Middle frontal gyrus (tissue), 1 donor: ENCODE results near the gene KIF16B.

ENCODE experiments used
- DNase-seq: peaks from one replicate; pipeline ENCODE4 v3.0.0-alpha.2; 2015; ENCODE audit warnings: low spot score; ENCODE audit errors: extremely low spot score

KIF16B gene

DNA sequence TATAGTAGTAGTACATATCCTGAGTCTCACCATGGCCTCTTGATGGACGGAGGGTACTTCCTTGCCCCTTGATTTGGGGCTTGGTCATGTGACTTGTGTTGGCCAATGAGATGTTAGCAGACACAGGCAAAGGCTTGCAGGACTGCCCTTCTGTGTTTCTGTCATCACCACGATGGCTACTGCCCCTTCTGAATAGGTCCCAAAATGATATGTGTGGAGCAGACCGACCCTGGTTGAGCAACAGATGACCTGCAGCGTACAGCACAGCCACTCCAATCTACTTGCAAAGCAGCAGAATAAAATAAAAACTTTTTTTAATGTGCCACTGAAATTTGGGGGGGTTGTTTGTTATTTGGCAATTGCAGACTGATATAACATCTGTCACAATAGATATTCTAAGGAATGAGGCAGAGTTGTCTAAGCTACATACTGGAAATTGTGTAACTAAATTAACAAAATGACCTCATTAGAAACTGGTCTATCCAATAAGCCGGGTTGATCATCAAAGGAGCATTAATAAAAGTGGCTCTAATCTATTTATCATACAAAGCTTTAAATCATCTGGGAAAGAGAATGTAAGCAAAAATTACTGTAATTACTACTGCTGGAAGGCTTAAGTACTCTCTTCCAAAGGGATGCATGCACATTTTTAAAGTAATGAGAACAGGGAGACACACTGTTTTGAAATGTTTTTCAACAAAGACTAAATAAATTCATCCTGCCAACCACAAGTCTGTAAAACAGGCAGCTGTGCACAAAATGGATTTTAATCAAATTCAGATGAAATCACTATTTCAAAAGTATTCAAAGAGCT lies 209.5 kb downstream of the KIF16B start:
- DNase-seq, result no peak

- DNase-seq, result no peak
Measured at GRCh38 chr20:16362642-16363041, 210.6 kb downstream of the KIF16B start.

DNA sequence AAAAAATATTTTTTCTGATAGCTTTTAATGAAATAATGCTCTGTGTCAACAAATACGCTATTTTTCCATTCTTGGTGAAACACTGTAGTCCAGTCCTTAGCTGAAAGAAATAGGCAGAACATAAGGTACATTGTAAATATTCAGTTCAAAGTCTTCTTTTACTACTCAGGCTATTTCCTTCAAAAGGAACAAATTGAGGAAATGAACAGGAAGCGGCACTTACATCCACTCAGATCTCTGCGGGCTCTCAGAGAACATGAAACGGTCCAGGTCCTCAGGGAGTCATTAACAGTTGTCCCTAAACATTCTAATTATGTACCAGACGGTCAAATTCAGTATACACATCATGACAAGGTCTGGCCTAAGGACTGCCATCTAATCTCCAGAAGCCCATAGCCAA lies 212.6 kb downstream of the KIF16B start:
- no peak for DNase-seq

- no peak for DNase-seq
Measured at GRCh38 chr20:16353417-16353781, 219.8 kb downstream of the KIF16B start.

DNA sequence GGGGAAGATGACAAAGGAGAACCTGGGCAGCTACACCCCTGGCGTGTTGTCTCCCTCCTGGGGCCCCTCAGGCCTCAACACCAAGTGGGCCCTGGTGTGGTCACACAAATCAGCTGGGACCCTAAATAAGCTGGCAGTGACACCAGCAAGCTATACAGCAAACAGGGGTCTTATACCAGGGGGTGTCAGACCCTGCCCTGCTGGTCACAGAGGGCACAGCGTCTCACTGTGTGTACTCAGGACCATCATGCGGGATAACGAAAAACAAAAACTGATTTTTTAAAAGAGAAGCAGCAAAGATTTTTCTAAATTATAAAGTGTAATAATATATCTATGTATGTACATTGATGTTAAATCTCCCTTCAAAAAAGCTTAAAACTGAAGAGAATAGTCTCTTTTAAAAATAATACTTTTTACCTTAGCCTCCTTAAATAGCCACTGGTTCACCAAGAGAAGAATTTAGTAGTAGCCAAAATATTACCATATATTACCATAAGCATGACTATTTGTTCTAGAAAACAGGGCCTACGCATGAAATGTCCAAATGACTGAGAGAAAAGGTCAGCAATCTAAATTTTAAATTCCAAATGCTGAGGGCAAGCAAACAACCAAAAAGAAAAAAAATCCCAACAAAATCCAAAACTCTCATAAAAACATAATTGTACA lies 220.4 kb downstream of the KIF16B start:
- no peak for DNase-seq

DNA sequence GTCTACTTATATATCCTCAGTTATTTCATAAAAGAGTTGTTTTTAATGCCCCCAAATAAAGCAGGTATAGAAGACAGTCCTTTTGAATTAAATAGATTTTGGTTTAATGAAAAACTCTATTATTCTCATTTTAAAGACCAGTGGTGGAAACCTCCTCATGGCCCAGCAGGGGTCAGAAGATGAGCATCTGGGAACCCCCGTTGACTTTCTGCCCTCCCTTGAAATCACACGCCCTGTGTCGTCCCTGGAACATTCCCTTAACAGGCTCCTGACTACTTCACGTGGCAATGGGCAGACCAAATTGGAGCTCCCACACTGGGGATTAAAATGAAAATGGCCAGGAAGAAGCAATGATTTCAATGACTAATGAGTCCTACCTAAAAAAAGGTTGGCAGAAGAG lies 220.9 kb downstream of the KIF16B start:
- DNase-seq, result no peak

GRCh38 chr20:16351415-16351814 lies 221.8 kb downstream of the KIF16B start:
- no peak for DNase-seq

- no peak for DNase-seq
Measured at GRCh38 chr20:16350465-16350864, 222.8 kb downstream of the KIF16B start.

DNA sequence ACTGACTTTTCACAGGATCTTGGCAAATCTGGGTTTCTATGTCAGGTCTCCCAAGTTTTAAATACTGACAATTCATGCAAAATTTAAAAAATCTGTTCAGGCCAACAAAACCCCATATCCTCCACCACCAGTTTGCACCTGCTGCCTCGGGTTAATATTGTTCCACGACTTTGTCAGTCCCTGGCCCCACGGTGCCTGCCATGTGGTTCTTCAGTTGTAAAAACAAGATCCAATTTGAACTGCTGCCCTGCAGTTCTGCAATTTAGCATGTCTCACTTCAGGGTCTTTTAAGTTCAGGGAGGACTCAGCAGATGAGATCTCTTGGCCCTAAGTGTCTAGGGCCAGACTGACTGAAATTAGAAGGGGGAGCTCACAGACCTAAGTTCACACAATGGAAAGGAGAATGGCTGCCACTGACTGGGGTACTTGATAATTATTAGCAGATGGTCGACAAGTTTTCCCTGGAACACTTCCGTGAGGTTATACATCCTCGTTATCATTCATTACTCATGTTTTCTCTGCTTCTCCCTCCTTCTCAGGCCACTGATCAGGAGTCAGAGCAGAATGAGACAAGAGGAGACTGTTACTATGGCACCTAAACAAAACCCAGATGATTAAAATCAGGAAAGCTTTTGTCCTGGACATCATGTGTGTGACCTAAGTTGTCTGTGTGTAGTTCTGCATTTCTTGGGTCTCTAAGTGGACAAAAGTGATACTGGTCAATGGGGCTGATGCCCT lies 223.6 kb downstream of the KIF16B start:
- no peak for DNase-seq

DNA sequence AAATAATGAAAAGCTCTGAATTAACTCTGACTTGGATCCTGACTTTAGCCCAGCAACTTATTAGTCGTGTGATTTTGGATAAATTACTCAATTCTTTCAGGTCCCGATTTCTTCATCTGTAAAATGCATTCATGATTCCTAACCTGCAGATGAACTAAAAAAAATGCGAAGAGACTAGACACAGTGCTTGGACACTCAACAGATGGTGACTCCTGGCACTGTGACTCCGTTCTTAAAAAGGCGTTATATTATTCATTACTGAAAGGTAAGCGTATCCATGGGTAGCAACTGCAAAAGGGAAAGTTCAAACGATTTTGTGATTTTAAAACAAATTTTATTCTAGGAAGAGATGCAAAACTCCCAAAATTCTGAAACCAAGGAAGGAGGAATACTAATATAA lies 226.3 kb downstream of the KIF16B start:
- DNase-seq, result no peak

GRCh38 chr20:16337707-16338106 lies 235.5 kb downstream of the KIF16B start:
- DNase-seq, result no peak

- no peak for DNase-seq
Measured at GRCh38 chr20:16327606-16328005, 245.6 kb downstream of the KIF16B start.

GRCh38 chr20:16321291-16321690 lies 252.0 kb downstream of the KIF16B start:
- no peak for DNase-seq

GRCh38 chr20:16317445-16318362 lies 255.5 kb downstream of the KIF16B start:
- no peak for DNase-seq

- no peak for DNase-seq
Measured at GRCh38 chr20:16316513-16316912, 256.7 kb downstream of the KIF16B start.

GRCh38 chr20:16314748-16315159 lies 258.5 kb downstream of the KIF16B start:
- no peak for DNase-seq

DNA sequence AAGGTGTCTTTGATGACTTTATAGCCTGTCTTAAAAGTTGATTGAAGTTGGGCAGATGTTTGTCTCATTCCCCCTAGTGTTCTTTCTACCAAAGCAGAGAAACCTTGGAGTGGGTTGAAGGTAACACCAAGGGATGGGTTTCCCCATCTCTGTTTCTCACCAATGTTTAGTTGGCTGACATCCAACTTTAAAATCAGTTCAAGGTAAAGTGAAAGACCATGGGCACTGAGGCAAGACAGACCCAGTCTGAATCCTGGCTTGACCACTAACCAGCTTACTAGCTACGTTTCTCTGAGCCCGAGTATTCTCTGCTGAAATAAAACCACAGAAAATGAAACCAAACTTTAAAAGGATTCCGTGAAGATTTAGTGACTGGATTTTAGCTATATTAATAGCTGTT lies 258.9 kb downstream of the KIF16B start:
- no peak for DNase-seq

DNA sequence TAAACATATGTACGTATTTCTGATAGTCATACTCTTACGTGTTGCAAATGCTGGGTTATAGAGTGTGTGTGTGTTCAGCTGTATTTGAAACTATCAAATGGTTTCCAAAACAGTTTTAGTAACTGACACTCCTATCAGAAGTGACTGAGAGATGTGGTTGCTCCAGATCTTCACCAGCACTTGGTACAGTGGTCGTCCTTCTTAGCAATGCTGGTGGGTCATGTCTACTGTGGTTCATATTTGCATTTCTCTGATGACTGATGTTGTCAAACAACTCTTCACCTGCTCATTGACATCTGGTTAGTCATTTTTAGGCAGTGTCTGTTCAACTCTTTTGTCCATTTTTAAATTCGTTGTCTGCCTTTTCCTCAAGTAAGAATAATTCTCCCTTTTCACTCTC lies 259.3 kb downstream of the KIF16B start:
- DNase-seq, result no peak

GRCh38 chr20:16312998-16313397 lies 260.2 kb downstream of the KIF16B start:
- DNase-seq, result no peak

DNA sequence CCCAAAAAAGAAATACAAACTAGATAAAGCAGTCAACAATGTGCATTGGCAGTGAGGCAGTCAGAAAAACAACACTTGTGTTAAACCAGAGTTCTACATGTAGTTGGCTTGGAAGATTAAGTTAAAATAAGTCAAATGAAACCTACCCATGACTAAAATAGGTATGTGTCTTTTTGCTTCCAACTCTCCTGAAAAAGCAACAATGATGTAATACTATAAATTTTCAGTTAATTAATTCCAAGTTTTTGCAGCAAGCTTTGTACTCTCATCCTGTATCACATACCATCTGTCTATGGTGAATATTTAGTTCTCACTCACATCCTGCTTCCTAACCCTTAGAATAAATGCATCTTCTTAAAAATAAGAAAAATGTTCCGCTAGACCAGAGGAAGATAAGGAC lies 261.5 kb downstream of the KIF16B start:
- peak; percentile 54 for DNase-seq

GRCh38 chr20:16308754-16309153 lies 264.5 kb downstream of the KIF16B start:
- no peak for DNase-seq
